ENCODE results near the gene HNRNPDL.

Gene HNRNPDL

DNA sequence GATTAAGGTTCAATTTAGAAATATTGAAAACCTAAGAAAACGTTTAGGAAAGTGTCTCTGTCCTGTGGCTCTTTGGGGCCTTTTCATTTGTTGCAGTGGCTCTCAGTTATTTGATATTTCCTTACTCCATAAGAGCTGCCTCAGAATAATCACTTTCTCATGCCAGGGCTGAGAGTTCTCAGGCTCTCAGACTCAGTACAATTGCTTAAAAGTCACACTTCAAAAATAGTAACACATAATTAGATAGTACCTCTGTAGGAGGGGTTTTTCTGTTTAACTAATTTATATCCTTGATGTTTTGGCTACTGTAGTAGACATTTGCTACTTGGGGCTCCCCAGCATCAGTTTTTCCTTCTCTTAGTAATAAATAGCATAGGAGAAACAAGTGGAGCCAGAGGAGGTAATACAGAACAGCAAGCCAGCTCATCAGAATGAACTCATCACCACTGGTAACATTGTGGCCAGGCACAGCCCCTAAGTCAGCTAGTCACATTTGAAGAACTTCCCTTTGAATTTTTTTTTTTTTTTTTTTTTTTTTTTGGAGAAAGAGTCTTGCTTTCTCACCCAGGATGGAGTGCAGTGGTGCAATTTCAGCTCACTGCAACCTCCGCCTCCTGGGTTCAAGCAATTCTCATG is 48.5 kb downstream of the HNRNPDL start:
- DNase-seq, result no peak

DNA sequence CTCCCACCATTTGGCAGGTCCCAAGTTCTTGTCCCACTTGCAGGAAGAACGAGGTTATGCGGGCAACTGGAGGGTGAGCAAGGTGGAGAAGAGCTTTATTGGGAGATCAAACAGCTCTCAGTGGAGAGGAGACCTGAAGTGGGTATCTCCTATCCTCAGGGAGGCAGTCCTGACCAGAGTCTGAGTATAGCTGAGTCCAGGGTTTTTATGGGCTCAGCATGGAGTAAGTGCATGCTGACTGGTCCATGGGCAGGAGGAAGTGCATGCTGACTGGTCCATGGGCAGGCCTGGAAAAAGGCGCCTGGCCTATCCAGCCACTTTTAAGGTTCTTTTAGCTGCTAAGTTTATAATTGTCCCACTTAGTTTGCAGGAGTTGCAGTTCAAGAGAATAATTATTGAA is 49.0 kb downstream of the HNRNPDL start:
- DNase-seq, result no peak

DNA sequence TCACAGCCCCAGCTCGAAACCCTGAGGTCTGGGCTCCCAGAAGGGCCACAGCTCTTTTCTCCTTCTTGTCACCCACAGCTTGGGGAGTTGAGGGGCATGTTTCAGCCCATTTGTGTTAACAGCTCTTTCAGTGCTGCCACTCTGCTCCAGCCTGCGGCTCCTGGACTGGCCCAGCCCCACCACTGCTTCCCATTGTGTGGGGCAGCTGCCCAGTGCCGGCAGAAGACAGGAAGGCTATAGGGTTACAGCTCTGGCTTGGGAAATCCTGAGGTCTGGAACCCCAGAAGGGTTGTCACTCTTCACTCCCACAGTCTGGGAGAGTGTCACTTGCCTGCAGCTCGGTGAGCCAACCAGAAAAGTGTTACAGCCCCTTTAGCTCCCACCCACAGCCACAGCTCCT is 49.4 kb downstream of the HNRNPDL start:
- no peak for DNase-seq

DNA sequence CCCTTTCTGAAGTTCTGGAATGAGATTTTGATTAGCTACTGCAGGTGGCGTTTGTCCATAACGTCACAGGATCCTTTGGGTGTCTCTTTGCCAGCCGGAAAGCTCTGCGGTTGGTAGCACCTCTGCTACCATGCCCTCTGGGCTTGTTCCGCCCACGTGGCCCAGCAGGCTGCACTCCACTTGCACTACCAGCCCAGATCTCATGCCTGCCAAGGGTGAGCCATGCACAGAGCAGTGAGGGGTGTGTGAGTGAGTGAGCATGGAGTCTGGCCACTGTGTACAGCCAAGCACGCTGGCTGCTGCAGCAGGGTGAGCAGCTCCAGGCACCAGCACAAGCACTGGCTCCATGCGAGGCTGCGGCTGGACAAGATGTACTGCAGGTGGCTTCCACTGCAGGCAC is 49.9 kb downstream of the HNRNPDL start:
- no peak for DNase-seq

- DNase-seq, result no peak
Observed at GRCh38 chr4:82376109-82376508, 54.2 kb downstream of the HNRNPDL start.

GRCh38 chr4:82373816-82374625 is 56.2 kb downstream of the HNRNPDL start, which contains the start of gene HNRNPD:
TSS of gene HNRNPD (minus strand) at chr4:82373991. CDS start at chr4:82373678, 313 bp downstream.
- peak; percentile 100 for DNase-seq

GRCh38 chr4:82373486-82373815 is 56.8 kb downstream of the HNRNPDL start:
- no peak for DNase-seq

Data from fibroblast of upper back skin (primary cell).